Large intestine (tissue), 3 donors: ENCODE data around the gene CYB561A3. TPM values are rescaled to one million over a fixed set of nuclear protein-coding genes. Genes with fewer than 3 reads are reported as not detected.

ENCODE experiments used
- DNase-seq, 2 donors: peaks; one replicate each; pipeline versions ENCODE4 v3.0.0 to v3.0.0-alpha.2; 2013
- H3K27ac ChIP-seq: one replicate; pipeline ENCODE4 v1.5.1; 2013; ENCODE audit warnings: low read length
- H3K27me3 ChIP-seq: 2 replicates; pipeline ENCODE4 v1.6.1; 2013; ENCODE audit warnings: low read length; ENCODE audit not compliant: control insufficient read depth, insufficient read depth
- H3K36me3 ChIP-seq: 2 replicates; pipeline ENCODE4 v1.6.1; 2013; ENCODE audit warnings: low read length; ENCODE audit not compliant: control insufficient read depth, insufficient read depth
- H3K4me1 ChIP-seq: one replicate; pipeline ENCODE4 v1.6.1; 2013; ENCODE audit warnings: low read length; ENCODE audit not compliant: control insufficient read depth, insufficient read depth
- H3K4me3 ChIP-seq: one replicate; pipeline ENCODE4 v1.5.1; 2013; ENCODE audit warnings: low read length
- H3K9me3 ChIP-seq: one replicate; pipeline ENCODE4 v1.6.1; 2013; ENCODE audit warnings: mild to moderate bottlenecking, low read depth, low read length, moderate library complexity; ENCODE audit not compliant: control insufficient read depth
- WGBS: methylation state at CpG from one replicate; pipeline ENCODE4 v1.1.5; 2013; ENCODE audit warnings: low lambda C conversion rate; ENCODE audit not compliant: insufficient coverage; 5-methylcytosine and 5-hydroxymethylcytosine counted together
- polyA plus RNA-seq: library from polyadenylated mRNA; unstranded; fragments of 120-200 nt; gene quantifications from one replicate; pipeline ENCODE4 v1.2.1, GENCODE V29; 2013

Gene CYB561A3
- polyA plus RNA-seq, 1 donor = 31.1 TPM

- Histone ChIP-seq H3K36me3 (peaks cover 70% of the 10 kb centered on the region), H3K4me3 (no peak overlapping the region), H3K4me1 (peaks cover 9% of the 10 kb centered on the region), H3K27me3 (no peaks in the 10 kb centered on the region), H3K27ac (no peak overlapping the region), H3K9me3 (no peaks in the 10 kb centered on the region)
- no peak for DNase-seq
Measured at GRCh38 chr11:61327669-61328071, 34.0 kb downstream of the CYB561A3 start.

- Histone ChIP-seq H3K4me1 (no peaks in the 10 kb centered on the region), H3K4me3 (no peak overlapping the region), H3K27ac (no peak overlapping the region), H3K36me3 (peaks cover 83% of the 10 kb centered on the region), H3K9me3 (no peaks in the 10 kb centered on the region), H3K27me3 (no peaks in the 10 kb centered on the region)
- DNase-seq = no peak
- 75% methylated on average over 2 of the region's 2 CpGs for WGBS
Measured at GRCh38 chr11:61325649-61326414, 35.9 kb downstream of the CYB561A3 start.

- no peak for DNase-seq
Measured at GRCh38 chr11:61315260-61315659, 46.4 kb downstream of the CYB561A3 start.

GRCh38 chr11:61310749-61311148 is 50.9 kb downstream of the CYB561A3 start:
- Histone ChIP-seq H3K27ac (no peak overlapping the region), H3K4me3 (no peak overlapping the region), H3K27me3 (no peaks in the 10 kb centered on the region), H3K36me3 (peaks cover 85% of the 10 kb centered on the region), H3K4me1 (no peaks in the 10 kb centered on the region), H3K9me3 (no peaks in the 10 kb centered on the region)
- no CpG with 5 or more reads among the region's 8 CpGs for WGBS
- no peak for DNase-seq

More at GRCh38 chr11:61315260-61315659, 46.4 kb downstream of the CYB561A3 start:
- peaks cover 73% of the 10 kb centered on the region for H3K36me3 ChIP-seq
- no peaks in the 10 kb centered on the region for H3K9me3 ChIP-seq
- no peaks in the 10 kb centered on the region for H3K27me3 ChIP-seq
- H3K4me1 ChIP-seq = no peaks in the 10 kb centered on the region
- H3K27ac ChIP-seq = no peak overlapping the region
- no peak overlapping the region for H3K4me3 ChIP-seq
- WGBS = no CpG with 5 or more reads among the region's 2 CpGs

- Histone ChIP-seq H3K27me3 (no peaks in the 10 kb centered on the region), H3K9me3 (no peaks in the 10 kb centered on the region), H3K36me3 (peaks cover 88% of the 10 kb centered on the region), H3K4me1 (no peaks in the 10 kb centered on the region), H3K27ac (no peak overlapping the region), H3K4me3 (no peak overlapping the region)
- no peak for DNase-seq
- no CpG with 5 or more reads among the region's 7 CpGs for WGBS
Measured at GRCh38 chr11:61309739-61310138, 51.9 kb downstream of the CYB561A3 start.

- no peak overlapping the region for H3K4me3 ChIP-seq
- no peaks in the 10 kb centered on the region for H3K4me1 ChIP-seq
- H3K36me3 ChIP-seq = peaks cover 83% of the 10 kb centered on the region
- 67% methylated on average over 1 of the region's 4 CpGs for WGBS
- H3K27me3 ChIP-seq = no peaks in the 10 kb centered on the region
- no peak overlapping the region for H3K27ac ChIP-seq
- no peaks in the 10 kb centered on the region for H3K9me3 ChIP-seq
- DNase-seq = no peak
Measured at GRCh38 chr11:61309141-61309540, 52.5 kb downstream of the CYB561A3 start.

- DNase-seq = no peak
- no peak overlapping the region for H3K27ac ChIP-seq
- no peak overlapping the region for H3K4me3 ChIP-seq
- peaks cover 82% of the 10 kb centered on the region for H3K36me3 ChIP-seq
- no CpG with 5 or more reads among the region's 1 CpG for WGBS
- H3K9me3 ChIP-seq = no peaks in the 10 kb centered on the region
- H3K4me1 ChIP-seq = no peaks in the 10 kb centered on the region
- no peaks in the 10 kb centered on the region for H3K27me3 ChIP-seq
Measured at GRCh38 chr11:61307354-61307753, 54.3 kb downstream of the CYB561A3 start.

- Histone ChIP-seq H3K4me1 (no peaks in the 10 kb centered on the region), H3K4me3 (no peak overlapping the region), H3K9me3 (no peaks in the 10 kb centered on the region), H3K36me3 (peaks cover 82% of the 10 kb centered on the region), H3K27ac (no peak overlapping the region), H3K27me3 (no peaks in the 10 kb centered on the region)
- no peak for DNase-seq
- WGBS = no CpG with 5 or more reads among the region's 1 CpG
Measured at GRCh38 chr11:61306221-61306620, 55.5 kb downstream of the CYB561A3 start.

- peaks cover 85% of the 10 kb centered on the region for H3K36me3 ChIP-seq
- DNase-seq = no peak
- no peaks in the 10 kb centered on the region for H3K4me1 ChIP-seq
- no peaks in the 10 kb centered on the region for H3K9me3 ChIP-seq
- H3K27ac ChIP-seq = no peak overlapping the region
- WGBS = no CpG with 5 or more reads among the region's 7 CpGs
- H3K4me3 ChIP-seq = no peak overlapping the region
- no peaks in the 10 kb centered on the region for H3K27me3 ChIP-seq
Measured at GRCh38 chr11:61305417-61305816, 56.3 kb downstream of the CYB561A3 start.

- H3K9me3 ChIP-seq = no peaks in the 10 kb centered on the region
- DNase-seq = no peak
- H3K4me3 ChIP-seq = no peak overlapping the region
- H3K27ac ChIP-seq = no peak overlapping the region
- peaks cover 10% of the 10 kb centered on the region for H3K4me1 ChIP-seq
- WGBS = no CpG with 5 or more reads among the region's 9 CpGs
- no peaks in the 10 kb centered on the region for H3K27me3 ChIP-seq
- peaks cover 84% of the 10 kb centered on the region for H3K36me3 ChIP-seq
Measured at GRCh38 chr11:61303725-61304124, 58.0 kb downstream of the CYB561A3 start.

GRCh38 chr11:61302550-61302949 is 59.1 kb downstream of the CYB561A3 start:
- Histone ChIP-seq H3K27me3 (no peaks in the 10 kb centered on the region), H3K4me3 (no peak overlapping the region), H3K27ac (no peak overlapping the region), H3K36me3 (peaks cover 72% of the 10 kb centered on the region), H3K4me1 (peaks cover 15% of the 10 kb centered on the region), H3K9me3 (no peaks in the 10 kb centered on the region)
- no CpG with 5 or more reads among the region's 13 CpGs for WGBS
- DNase-seq = no peak
